ENCODE data around the gene GP5.

GP5 gene, protein sequence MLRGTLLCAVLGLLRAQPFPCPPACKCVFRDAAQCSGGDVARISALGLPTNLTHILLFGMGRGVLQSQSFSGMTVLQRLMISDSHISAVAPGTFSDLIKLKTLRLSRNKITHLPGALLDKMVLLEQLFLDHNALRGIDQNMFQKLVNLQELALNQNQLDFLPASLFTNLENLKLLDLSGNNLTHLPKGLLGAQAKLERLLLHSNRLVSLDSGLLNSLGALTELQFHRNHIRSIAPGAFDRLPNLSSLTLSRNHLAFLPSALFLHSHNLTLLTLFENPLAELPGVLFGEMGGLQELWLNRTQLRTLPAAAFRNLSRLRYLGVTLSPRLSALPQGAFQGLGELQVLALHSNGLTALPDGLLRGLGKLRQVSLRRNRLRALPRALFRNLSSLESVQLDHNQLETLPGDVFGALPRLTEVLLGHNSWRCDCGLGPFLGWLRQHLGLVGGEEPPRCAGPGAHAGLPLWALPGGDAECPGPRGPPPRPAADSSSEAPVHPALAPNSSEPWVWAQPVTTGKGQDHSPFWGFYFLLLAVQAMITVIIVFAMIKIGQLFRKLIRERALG

DNA sequence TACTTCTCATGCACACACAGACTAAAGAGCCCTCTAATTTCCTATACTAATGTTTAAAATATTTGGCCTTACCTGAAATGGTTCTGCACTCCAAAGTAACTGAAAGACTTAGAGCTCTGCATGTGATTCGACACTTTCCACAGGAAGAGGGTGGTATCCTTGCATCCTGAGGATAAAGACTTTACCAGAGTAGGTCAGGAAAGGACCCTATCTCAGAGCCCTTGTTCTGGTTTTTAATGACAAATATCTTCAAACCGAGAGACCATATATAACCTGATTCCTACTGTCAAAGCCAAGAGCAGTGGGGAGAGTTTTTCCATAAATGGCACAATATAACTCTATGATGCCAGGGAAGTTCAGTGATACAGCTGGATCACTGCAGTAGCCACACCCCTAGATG lies at the start of gene GP5:
Gene GP5, minus strand, starts transcription at position 101 of the 400 bp plus-strand sequence. CDS start 984 bp downstream, outside the sequence.
- no peak for DNase-seq

DNA sequence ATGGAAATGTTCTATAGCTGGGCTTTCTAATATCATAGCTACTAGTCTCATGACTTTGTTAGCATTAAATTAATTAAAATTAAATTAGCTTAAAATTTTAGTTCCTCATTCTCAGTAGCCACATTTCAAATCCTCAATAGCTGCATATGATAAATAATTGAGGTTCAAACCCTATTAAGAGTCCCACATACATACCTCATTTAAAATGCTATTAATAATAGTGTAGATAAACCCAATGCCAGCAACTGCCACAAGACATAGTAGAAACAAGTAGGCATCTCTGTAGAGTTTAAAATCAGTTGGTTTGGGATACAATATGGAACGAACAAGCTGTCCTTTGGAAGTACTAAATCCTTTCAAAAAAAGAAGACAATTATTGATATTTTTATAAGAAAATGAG lies 48.6 kb upstream of the GP5 start:
- no peak for DNase-seq

DNA sequence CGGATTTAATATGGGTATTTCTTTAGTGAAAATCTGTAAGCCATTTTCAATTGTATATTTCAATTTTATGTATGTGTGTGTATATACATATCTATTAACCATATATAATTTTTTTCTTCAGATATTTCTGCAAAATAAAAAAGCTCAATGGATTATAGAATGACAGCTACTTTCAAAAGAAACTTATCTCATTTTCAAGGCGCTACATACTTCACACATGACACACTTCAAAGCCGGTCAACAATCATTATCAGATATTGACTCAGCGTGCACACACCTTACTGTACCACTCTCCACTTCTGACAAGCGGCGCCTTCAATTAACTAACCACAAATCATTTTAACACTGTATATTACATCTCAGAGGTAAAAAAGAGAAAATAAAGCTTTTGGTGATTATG lies 48.1 kb upstream of the GP5 start:
- no peak for DNase-seq

DNA sequence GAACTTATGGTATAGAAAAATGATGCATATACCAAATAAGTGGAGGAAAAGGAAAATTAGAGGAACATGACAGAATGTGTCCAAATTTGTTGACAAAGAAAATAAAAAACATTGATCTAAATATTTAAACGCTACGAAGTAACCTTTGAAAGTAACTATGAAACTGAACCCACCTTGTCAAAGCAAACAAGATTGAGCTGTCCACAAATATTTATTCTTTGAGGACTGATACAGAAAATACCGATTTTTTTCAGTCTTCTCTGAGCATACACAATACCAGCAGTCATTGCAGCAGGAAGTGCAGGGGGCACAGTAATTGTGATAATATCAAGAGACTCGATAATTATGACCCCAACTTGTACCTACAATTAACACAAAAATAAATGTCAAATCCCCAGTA lies 47.7 kb upstream of the GP5 start:
- DNase-seq = no peak

DNA sequence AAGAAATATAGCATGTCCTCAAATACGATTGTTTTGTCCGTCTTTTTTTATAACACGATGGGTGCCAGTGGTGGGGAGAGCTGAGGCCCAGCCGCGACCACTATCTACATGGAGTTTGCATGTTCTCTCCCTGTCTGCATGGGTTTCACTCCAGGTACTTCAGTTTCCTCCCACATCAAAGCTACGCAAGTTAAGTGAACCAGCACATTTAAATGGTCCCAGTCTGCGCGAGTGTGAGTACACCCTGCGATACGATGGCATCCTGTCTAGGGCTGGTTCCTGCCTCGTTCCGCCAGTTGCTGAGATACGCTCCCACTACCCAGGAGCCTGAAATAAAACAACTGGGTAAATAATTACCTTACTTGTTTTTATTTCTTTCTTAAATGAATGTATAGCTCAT lies 47.1 kb upstream of the GP5 start:
- DNase-seq = no peak

DNA sequence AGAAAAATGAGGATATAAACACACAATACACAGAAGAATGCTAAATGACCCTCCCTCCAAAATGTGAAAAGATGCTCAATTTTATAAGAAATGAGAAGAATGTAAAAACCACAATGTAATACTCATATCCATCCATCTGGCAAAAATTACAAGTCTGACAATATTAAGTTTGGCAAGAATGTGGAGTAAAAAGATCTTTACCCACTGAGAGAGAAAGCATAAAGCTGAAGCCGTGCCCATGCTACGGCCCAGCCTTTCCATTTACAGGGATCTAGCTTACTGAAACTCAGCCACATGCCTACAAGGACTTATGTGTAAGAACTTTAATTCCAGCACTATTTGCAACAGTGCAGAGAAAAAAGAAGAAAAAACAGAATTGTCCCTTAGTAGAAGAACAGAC lies 44.8 kb upstream of the GP5 start:
- no peak for DNase-seq

DNA sequence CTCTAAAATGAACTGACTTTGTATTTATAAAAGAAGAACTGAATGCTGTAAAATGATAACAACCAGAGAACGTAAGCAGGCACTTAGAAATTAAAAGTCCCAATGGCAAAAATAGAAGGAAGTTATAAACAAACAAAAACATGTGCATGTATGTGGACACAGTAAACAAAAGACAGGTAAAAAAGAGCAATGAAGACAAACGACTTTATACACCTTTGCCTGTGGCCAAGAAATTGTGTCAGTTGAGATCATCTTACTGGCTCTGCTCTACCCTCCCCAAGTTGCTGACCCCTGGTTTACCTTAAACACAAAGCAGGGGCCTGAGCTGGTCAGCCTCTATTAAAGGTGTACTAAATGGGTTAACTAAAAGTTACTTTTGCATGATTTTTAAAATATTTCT lies 41.7 kb upstream of the GP5 start:
- DNase-seq = no peak

DNA sequence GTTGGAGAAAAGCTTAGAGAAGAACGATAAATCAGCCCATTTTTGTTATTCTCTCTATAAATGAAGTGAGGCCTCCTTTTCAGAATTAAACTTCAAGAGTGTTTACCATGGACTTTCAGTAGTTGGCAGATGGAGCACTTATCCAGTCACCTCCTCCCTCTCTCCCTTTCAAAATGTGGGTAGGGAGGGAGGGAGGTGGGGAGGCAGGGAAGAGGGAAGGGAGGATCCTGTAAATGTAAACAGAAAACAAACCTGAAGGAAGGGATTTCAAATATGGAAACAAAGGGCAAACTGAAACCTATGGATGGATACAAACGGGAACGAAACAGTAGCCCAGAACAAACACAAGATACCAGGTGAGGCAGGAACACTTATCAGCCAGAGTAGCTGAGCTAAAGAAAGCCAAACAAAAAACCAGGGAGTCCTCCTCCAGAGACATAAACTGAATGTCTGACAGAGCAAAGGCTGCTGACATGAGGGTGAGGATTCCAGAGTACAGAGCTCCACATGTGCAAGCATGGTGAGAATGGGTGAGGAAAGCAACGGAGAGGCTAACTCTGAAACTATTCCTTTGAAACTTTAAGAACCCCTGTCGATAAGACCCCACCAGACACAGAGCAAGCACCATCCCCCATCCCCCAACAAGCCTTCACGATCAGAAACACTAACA lies 41.0 kb upstream of the GP5 start:
- no peak for DNase-seq

DNA sequence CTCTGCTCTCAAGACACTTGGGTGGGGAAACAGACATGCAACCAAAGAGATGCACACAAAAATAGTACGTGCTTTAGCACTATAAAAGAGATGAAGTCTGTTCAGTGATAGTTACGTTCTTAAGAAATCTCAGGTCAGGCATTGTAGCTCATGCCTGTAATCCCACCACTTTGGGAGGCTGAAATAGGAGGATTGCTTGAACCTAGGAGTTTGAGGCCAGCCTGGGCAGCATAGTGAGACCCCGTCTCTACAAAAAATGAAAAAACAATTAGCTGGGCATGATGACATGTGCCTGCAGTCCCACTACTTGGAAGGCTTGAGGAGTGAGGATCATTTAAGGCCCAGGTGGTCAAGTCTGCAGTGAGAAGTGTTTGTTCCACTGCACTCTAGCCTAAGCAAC lies 35.4 kb upstream of the GP5 start:
- no peak for DNase-seq

DNA sequence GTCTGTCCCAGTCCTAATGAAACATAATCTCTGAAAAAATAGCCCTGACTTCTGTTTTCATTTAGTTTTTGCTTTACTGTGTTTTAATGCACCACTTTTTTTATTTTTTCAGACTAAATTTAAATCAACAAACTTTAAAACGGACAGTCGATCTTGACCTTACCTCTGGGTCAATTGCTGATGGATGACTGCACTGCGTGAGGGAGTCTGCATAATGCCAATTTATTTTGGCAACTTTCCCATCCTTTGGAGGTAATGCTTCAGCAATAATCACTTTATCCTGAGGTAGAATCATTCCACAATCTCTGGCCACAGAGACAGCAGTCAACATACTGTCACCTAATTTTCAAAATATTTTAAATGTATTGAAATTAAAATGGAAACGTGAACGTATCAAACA lies 32.5 kb upstream of the GP5 start:
- no peak for DNase-seq

DNA sequence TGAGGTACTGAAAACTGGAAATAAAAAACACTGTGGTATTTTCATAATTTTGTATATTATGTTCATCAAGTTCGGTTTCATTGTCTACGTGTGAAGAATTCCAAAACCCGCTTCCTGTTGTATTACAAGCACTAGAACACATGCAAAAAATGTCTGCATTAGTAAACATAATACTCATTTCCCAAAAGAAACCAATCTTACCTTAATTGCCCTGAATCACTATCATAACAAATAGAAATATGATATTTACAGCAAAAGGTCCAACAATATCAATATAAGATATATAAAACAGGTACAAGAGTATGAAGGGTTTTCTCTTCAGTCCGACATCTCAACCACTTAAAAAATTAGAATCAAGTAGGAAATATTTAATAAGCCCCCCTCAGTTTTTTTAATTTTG lies 26.3 kb upstream of the GP5 start:
- no peak for DNase-seq

DNA sequence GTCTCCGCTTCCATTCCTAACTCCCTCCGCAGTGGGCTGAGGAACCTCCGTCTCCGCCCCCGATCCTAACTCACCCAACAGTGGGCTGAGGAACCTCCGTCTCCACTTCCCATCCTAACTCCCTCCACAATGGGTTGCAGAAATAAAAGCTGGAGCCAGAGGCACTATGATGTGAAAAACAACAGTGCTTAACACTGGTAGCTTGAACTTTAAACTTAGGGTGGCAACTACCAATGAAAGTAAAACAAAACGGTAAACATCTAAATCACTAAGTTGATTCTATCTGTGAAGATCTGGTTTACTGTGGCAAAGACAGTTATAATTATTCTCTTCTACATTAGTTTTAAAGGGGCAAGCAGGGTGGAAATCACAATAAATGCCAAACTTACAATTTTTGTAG lies 25.9 kb upstream of the GP5 start:
- DNase-seq = no peak

DNA sequence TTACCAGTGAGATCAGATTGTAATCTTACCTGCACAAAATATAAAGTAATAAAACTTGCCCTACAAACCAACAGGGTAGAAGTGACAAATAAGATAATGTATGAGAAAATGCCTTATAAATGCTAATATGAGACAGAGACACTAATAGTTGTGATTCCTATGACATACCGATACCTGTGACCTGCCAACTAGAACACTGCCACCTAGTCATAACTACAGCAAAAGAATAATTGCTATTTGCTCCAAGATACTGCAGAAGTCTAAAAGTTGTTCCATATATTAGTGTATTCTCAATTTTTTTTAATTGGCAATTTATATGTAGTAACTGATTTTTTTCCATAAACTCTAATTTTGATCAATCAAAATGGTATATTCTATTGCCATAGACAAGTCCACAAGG lies 25.3 kb upstream of the GP5 start:
- no peak for DNase-seq

DNA sequence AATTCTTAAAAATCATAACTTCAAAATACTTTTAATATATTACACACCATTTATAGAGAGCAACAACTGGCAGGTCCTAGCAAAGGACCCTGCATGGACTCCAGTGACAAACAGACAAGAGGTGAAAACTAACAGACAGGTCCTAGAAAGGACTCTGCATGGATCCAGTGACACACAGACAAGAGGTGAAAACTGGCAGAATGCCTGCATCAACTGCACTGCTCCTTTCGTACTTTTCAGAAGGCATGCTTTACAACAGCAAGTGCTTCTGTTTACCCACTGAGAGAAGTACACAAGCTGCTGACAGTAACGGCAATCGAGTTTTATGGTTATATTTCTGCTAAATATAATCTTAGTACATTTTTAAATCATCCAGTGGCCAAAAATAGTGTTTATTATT lies 24.3 kb upstream of the GP5 start:
- DNase-seq = no peak

DNA sequence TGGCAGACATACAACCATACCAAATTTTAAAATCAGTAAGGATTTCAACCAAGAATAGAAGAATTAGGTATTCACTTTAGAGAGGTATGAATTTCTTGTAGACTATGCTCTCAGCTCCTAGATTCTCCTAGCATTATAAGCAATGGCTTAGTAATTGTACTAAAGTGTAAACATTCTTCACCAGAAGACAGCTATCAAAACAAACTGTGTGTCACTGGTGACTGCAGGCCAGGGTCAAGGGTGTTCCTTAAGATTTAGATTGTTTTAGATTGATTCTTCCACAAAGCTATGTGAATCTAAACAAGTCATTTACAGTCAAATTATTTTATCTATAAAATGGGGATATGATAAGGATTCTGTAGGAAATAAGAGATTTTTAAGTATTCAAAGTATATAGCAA lies 23.1 kb upstream of the GP5 start:
- DNase-seq = no peak

DNA sequence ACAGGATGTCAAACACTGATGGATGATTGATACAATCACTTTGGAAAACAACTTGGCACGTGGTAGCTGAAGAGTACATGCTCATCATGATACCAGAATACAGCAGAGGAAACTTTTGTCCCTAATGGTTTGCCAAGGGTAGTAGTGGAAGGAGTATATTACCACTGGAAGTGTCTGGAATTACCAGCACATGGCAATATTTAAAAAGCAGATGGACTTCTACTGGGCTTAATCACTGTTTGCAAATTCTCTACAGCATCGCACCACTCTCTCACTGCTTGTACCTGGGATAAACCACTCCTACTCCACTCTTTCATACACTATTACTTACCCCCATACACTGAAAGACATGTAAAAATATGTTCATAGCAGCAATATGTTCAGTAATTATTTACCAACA lies 19.6 kb upstream of the GP5 start:
- DNase-seq = no peak

DNA sequence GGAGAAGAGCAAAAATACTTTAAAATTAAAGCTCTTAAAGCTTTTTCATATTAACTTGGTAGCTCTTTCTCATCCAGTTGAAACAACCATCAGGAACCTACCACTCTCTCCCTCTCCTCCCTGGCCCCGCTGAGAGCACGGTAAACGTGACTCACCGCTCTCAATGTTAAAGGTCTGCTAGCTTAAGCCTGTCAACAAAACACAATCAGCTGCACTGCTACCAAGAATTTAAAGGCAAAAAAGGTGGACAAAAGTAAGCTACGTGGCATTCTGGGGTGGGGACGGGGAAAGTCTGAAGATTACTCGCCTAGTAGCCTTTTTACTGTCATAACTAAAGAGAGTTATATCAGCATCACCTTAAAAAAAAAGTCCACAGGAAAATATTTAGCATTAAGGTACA lies 8.4 kb upstream of the GP5 start:
- DNase-seq = no peak

DNA sequence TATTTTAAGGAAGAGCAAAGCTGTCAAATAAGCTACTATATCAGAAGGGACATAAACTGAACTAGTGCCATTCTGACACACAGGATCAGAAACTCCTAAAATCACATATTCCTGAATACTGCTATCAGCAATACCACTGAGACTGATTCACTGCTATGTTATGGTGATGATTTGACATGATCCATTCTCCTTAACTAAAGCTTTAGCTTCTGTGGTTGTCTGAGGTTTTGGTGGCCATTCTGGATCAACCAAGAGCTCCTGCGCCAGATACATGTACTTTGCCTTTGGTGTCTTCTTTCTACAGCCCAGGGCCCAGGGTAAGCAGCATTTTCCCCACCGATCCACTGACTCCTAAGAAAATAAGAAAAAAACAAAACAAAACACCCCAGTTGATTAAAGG lies 6.7 kb upstream of the GP5 start:
- no peak for DNase-seq

DNA sequence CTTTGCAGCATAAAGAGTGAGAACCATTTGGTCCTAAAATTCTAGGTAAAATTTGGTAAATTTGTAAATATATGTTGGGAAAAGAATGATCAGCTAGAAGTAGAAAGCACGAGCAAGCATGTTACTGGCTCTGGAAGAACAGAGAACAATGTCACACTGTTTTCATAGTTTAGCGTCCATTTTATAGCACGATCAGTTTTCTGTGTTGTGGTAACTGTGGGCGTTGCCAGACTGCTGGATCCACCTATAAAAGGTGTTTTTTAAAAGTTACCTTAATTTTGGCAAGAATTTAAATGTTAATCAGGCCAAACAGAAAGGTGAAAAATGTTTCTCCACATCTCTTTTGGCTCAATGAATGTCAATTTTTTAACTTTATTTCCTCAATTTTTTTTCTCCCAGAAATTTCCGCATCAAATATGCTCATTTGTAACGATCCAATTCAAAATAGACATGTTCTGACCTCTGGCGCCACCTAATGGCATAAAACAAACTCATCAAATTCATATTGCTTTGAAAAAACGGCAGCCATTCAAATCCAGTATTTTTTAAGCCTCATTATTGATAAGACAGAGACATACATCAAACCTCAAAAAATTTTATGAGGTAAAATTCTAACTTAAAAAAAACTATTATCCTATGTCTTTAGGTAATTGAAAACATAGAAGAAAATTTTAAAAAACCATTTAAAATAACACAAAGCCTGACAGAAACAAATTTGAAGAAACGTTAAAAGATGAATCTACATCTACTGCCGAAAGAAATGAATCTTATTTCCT lies 5.5 kb upstream of the GP5 start:
- no peak for DNase-seq

DNA sequence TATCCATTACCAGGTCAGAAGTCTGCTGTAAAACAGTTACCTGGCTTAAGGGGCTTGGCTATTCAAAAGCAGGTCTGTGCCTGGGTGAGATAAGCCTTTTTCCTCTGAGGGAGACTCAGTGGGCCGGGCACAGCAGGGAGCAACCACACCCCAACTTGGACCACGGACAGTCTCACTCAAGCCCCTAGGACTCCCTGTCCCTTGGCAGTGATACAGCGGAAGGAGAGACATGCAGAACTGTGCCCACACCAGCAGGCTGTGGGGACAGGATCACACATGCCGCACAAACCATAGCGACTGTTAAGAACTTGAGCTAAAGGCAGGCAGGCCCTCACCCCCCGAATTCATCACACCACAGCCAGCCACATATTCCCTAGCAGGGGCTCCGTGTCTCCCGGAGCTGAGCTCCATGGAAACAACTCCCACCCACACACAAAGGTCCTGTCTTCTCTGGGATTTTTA lies 2.8 kb upstream of the GP5 start:
- no peak for DNase-seq

DNA sequence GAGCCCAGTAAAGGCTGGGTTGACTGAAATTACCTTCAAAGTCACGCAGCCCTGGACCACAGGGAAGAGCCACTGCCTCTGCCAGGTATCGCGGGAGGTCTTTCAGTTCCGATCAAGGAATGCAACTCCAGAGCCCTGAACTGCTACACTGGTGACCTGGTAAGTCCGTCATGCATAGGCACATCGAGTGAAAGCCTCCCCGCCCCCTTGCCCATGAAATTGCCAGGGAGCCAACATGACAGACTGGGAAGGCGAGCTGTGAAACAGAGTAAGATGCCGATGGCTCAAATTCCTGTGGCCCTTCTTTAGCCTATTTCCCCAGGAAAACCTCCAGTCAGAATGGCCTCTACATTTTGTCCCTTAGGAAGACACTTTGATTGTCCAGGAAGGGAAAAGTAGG lies 2.3 kb upstream of the GP5 start:
- DNase-seq = no peak

DNA sequence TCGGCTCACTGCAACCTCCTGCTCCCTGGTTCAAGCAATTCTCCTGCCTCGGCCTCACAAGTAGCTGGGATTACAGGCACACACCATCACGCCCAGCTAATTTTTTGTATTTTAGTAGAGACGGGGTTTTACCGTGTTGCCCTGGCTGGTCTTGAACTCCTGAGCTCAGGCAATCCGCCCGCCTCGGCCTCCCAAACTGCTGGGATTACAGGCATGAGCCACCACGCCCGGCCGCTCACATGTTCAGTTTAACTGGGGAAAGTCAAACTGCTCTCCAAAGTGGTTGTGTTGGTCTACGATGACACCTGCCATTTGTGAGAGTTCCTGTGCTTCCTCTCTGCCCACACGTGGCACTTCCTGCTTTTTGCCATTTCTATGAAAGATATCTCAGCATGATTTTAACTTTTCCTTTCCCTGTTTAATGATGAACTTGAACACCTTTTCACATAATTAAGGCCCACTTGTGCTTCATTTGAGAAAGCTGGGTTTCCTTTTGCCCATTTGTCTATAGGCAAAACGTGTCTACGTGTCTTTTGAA lies 877 bp upstream of the GP5 start:
- no peak for DNase-seq

DNA sequence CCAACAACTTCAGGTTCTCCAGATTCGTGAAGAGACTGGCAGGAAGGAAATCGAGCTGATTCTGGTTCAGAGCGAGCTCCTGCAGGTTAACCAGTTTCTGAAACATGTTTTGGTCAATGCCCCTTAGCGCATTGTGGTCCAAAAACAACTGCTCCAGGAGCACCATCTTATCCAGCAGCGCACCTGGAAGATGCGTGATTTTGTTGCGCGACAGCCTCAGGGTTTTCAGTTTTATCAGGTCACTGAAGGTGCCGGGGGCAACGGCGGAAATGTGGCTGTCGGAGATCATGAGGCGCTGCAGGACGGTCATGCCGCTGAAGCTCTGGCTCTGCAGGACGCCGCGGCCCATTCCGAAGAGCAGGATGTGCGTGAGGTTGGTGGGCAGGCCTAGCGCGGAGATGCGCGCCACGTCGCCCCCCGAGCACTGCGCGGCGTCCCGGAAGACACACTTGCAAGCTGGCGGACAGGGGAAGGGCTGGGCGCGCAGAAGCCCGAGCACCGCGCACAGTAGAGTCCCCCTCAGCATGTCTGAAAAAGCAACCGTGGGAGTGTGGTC lies 1.2 kb downstream of the GP5 start:
- peak; percentile 57 for DNase-seq
